GM12875 (cell line): ENCODE measurements around the gene FBXO41.

Experiments
- H3K4me3 ChIP-seq: one replicate; pipeline ENCODE4 v1.5.1; 2011; ENCODE audit warnings: low read depth, low read length, control low read depth
- TF ChIP-seq, protein P1 (sequence below): IDR thresholded peaks from 2 replicates; pipeline ENCODE4 v1.5.1; 2011; ENCODE audit warnings: low read depth, mild to moderate bottlenecking, control low read depth, inconsistent platforms, low read length, moderate library complexity, borderline replicate concordance; ENCODE audit not compliant: insufficient read depth

Gene FBXO41

DNA sequence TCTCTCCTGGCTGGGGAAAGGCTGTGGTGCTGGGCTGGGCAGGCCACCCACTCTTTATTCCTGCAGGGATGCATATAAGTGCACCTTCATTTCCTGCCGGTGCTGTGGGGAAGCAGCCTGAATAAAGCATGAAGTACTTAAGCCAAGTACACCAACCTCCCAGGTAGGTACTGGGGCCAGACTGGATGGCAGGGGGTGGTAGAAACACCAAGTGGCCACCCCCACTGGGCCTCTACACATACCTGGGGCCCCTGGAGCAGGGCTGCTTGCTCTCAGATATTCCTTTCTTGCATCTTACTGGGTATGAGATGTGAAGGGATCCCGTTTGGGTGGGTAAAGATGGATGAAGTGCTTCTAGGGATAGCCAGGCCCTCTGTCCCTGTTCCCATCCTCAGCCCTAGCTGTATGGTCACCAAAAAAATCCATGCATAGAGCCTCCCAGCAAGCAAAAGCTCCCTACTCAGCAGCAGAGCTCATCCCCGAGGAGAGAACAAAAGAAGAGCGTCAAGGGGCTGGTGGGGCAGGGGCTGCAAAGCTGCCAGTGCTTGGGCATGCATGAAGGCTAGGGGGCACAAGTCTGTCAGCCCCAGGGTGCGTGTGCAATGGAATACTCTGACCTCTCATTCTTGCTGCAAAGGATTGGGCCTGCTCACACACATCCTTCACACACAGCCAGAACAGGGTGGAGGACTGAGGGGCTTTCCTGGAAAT lies 28.2 kb downstream of the FBXO41 start:
- TF ChIP-seq, protein P1, sequence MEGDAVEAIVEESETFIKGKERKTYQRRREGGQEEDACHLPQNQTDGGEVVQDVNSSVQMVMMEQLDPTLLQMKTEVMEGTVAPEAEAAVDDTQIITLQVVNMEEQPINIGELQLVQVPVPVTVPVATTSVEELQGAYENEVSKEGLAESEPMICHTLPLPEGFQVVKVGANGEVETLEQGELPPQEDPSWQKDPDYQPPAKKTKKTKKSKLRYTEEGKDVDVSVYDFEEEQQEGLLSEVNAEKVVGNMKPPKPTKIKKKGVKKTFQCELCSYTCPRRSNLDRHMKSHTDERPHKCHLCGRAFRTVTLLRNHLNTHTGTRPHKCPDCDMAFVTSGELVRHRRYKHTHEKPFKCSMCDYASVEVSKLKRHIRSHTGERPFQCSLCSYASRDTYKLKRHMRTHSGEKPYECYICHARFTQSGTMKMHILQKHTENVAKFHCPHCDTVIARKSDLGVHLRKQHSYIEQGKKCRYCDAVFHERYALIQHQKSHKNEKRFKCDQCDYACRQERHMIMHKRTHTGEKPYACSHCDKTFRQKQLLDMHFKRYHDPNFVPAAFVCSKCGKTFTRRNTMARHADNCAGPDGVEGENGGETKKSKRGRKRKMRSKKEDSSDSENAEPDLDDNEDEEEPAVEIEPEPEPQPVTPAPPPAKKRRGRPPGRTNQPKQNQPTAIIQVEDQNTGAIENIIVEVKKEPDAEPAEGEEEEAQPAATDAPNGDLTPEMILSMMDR, result no peak

DNA sequence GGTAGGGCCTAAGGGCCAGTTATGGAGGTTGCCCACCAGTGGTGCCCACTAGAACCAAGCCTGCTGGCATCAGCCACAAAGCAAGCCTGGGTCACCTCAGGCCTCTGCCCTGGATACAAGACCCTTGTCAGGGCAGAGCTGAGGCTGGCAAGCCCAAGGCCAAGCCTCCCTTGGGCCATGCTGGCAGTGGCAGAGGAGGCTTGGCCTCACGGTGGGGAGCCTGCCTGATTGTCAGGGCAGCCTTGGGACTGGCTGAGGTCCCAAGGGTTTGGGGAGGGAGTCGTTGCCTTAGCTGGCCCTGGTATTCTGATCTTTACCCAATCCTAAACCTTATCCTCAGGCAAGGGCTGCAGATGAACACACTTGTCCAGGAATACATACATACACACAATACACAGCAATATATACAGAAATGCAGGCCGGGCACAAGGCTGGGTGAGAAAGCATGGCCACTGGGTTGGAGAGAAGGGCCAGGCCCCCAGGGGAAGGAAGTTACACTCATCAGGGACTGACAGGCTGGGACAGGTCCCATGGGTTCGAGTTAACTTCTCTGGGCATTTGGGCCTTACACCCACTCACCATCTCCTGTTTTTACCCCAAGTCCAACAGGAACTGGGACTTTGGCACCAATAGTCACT lies 29.2 kb downstream of the FBXO41 start:
- TF ChIP-seq, protein P1, result no peak
- no peak overlapping the region for H3K4me3 ChIP-seq

More for the DNA sequence above, 28.2 kb downstream of the FBXO41 start:
- no peak overlapping the region for H3K4me3 ChIP-seq

DNA sequence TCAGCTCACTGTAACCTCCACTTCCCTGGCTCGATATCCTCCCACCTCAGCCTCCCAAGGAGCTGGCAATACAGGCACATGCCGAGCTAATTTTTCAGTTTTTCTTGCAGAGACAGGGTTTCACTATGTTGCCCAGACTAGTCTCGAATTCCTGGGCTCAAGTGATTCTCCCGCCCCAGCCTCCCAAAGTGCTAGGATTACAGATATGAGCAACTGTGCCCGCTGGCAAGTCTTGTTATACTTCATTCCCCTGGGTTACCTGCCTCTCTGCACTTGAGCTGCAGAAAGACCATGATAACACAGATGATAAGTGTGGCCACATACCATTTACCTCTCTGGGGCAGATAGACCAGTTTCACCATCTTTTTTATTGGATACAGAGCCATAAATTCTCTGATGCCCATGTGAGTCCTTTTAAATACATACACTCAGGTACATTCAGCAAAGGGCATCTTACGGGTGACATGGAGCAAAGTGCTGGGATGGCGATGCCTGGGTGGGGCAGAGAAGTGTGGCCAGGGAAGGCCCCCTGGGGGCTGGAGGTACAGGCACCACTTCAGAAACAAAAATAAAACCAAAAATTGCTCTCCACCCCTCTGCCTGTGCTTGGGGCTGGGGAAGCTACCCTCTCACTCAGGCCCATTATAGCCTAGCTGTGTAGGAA lies 29.8 kb downstream of the FBXO41 start:
- no peak overlapping the region for H3K4me3 ChIP-seq
- TF ChIP-seq, protein P1, result no peak

DNA sequence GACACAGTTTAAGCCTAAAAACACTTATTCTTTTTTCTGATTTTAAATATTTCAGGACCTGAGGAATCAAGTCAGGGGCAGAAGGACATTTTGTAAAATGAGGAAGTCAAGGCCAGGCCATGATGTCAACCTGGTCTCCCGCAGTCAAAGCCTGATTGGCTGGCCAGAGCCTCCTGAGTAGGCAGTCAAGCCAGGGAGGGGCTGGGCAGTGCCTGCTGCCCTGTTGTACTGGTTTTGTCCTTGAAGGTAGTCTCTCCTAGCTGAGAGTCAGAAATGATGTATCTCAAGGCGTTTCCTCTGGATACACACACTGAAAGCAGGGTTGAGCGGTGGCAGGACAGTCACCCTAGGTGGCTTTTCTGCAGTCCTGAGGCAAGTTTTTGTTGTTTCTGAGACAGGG lies 30.4 kb downstream of the FBXO41 start:
- H3K4me3 ChIP-seq, result no peak overlapping the region
- TF ChIP-seq, protein P1, result no peak

DNA sequence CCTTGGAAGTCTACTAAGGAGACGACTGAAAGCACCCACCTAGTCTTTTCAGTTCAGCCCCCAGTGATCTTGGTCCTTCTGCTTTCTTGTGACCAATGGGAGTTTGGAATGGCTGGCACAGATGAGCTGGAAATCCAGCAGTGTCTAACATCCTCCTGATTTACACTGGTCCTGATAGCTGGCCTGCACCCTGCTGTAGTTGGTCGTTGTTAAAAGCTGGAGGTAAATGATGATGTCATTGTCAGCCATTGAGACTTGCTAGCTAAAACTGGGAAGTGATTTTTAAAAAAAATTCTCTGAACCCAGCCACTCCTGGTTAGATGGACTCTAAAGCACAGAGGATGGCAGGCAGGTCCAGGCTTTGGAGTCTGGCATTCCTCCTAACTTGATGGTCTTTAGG lies 30.9 kb downstream of the FBXO41 start:
- no peak overlapping the region for H3K4me3 ChIP-seq
- TF ChIP-seq, protein P1, result no peak

DNA sequence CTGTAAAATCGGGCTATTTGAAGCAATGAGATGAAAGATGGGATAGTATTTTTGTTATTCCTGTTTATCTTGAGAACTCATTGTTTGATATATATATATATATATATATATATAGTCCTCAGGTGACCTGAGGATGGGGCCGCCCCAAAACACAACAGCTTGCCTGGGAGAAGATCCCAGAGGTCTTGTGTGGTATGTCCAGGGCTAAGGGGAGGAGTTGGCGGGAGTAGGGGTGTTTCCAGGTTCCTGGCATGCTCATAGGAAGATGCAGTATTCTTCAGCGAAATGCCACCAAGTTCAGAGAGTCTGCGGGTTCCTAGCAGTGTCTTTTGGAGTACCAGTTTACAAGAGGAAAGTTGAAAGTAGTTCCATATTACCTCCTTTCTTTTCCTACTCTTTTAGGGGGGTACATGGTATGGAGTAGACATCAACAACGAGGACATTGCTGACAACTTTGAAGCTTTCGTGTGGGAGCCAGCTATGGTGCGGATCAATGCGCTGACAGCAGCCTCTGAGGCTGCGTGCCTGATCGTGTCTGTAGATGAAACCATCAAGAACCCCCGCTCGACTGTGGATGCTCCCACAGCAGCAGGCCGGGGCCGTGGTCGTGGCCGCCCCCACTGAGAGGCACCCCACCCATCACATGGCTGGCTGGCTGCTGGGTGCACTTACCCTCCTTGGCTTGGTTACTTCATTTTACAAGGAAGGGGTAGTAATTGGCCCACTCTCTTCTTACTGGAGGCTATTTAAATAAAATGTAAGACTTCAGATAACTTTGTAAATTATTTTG lies 31.8 kb downstream of the FBXO41 start:
- no peak overlapping the region for H3K4me3 ChIP-seq
- TF ChIP-seq, protein P1, result no peak
